Measurements from ENCODE around the gene PIGS. TPM values are rescaled to one million over a fixed set of nuclear protein-coding genes. Genes with fewer than 3 reads are reported as not detected.

Gene PIGS
- total RNA-seq, 1 donor from 2014 or later, result 44.6 TPM

- H3K9me3 ChIP-seq, result no peaks in the 10 kb centered on the region
- intact Hi-C loops (cut with DNase I), result no loop called here
- no peak for DNase-seq (ENCODE audit: low spot score in 2 of 2)
- H3K4me1 ChIP-seq, result no peaks in the 10 kb centered on the region
- H3K36me3 ChIP-seq, result peaks cover 0 to 3% of the 10 kb centered on the region in 2 donors
- H3K27ac ChIP-seq, result no peak overlapping the region
- no peak for TF ChIP-seq CTCF (IDR thresholded peaks at IDR 0.05)
- no peak overlapping the region for H3K4me3 ChIP-seq
- H3K27me3 ChIP-seq, result no peaks in the 10 kb centered on the region
These were observed 14.5 kb upstream of the PIGS start for GRCh38 chr17:28585851-28586250.

GRCh38 chr17:28584434-28584833 lies 13.1 kb upstream of the PIGS start:
- H3K27me3 ChIP-seq, result no peaks in the 10 kb centered on the region
- H3K9me3 ChIP-seq, result no peaks in the 10 kb centered on the region
- no peak overlapping the region for H3K27ac ChIP-seq
- intact Hi-C loops (cut with DNase I), result no loop called here
- no peak for TF ChIP-seq CTCF (IDR thresholded peaks at IDR 0.05)
- H3K36me3 ChIP-seq, result peaks cover 0 to 3% of the 10 kb centered on the region in 2 donors
- H3K4me3 ChIP-seq, result no peak overlapping the region
- no peaks in the 10 kb centered on the region for H3K4me1 ChIP-seq
- no peak for DNase-seq (ENCODE audit: low spot score in 2 of 2)

GRCh38 chr17:28582513-28582912 lies 11.2 kb upstream of the PIGS start:
- DNase-seq (ENCODE audit: low spot score in 2 of 2), result no peak

GRCh38 chr17:28580959-28581358 lies 9.6 kb upstream of the PIGS start:
- Histone ChIP-seq H3K4me1 (peaks cover 0 to 4% of the 10 kb centered on the region in 2 donors), H3K9me3 (no peaks in the 10 kb centered on the region)

More at GRCh38 chr17:28582513-28582912, 11.2 kb upstream of the PIGS start:
- no peaks in the 10 kb centered on the region for H3K27me3 ChIP-seq
- no peaks in the 10 kb centered on the region for H3K9me3 ChIP-seq
- H3K27ac ChIP-seq, result no peak overlapping the region
- H3K36me3 ChIP-seq, result peaks cover 0 to 3% of the 10 kb centered on the region in 2 donors
- intact Hi-C loops (cut with DNase I), result no loop called here
- H3K4me1 ChIP-seq, result no peaks in the 10 kb centered on the region
- no peak for TF ChIP-seq CTCF (IDR thresholded peaks at IDR 0.05)
- no peak overlapping the region for H3K4me3 ChIP-seq

GRCh38 chr17:28579526-28579925 lies 8.2 kb upstream of the PIGS start:
- H3K9me3 ChIP-seq, result no peaks in the 10 kb centered on the region

More at GRCh38 chr17:28580959-28581358, 9.6 kb upstream of the PIGS start:
- Histone ChIP-seq H3K4me3 (no peak overlapping the region), H3K36me3 (peaks cover 0 to 3% of the 10 kb centered on the region in 2 donors), H3K27me3 (no peaks in the 10 kb centered on the region), H3K27ac (no peak overlapping the region)
- intact Hi-C loops (cut with DNase I), result no loop called here
- DNase-seq (ENCODE audit: low spot score in 2 of 2), result no peak
- no peak for TF ChIP-seq CTCF (IDR thresholded peaks at IDR 0.05)

More at GRCh38 chr17:28579526-28579925, 8.2 kb upstream of the PIGS start:
- Histone ChIP-seq H3K27me3 (no peaks in the 10 kb centered on the region), H3K36me3 (no peaks in the 10 kb centered on the region), H3K4me1 (peaks cover 0 to 5% of the 10 kb centered on the region in 2 donors), H3K4me3 (no peak overlapping the region), H3K27ac (no peak overlapping the region)
- intact Hi-C loops (cut with DNase I), result no loop called here
- TF ChIP-seq CTCF (IDR thresholded peaks at IDR 0.05), result no peak
- no peak for DNase-seq (ENCODE audit: low spot score in 2 of 2)
